Activated T-helper 2 cell treated with anti-CD3 and anti-CD28 coated beads, Interferon-gamma antibody, Interleukin-2, Interleukin-4, amounts not matched to agents 10 μg/mL and 5 μg/mL and 100 μg/mL, durations not matched to agents 14 hours and 24 hours and 36 hours (primary cell): ENCODE data around the gene C17orf113. TPM values are rescaled to one million over a fixed set of nuclear protein-coding genes. Genes with fewer than 3 reads are reported as not detected.
"Not testable (repeated sequence)": the region's sequence is repeated elsewhere in the genome, so short reads cannot be mapped to it uniquely, and the experiment has no call there.

Experiments used
- DNase-seq: peaks from one replicate; pipeline ENCODE4 v3.0.0; 2021; ENCODE audit warnings: low spot score
- H3K27ac Mint-ChIP-seq: one replicate; pipeline ENCODE4 v1.8.0; 2021; ENCODE audit warnings: mixed read lengths
- H3K27me3 Mint-ChIP-seq: one replicate; pipeline ENCODE4 v1.8.0; 2021; ENCODE audit warnings: low read depth, mixed read lengths
- H3K36me3 Mint-ChIP-seq: one replicate; pipeline ENCODE4 v1.8.0; 2021; ENCODE audit warnings: low read depth, mixed read lengths
- H3K4me1 Mint-ChIP-seq: one replicate; pipeline ENCODE4 v1.8.0; 2021; ENCODE audit warnings: low read depth, mixed read lengths
- H3K4me3 Mint-ChIP-seq: one replicate; pipeline ENCODE4 v1.8.0; 2021; ENCODE audit warnings: low read depth, mild to moderate bottlenecking, moderate library complexity, mixed read lengths
- H3K9me3 Mint-ChIP-seq: one replicate; pipeline ENCODE4 v1.8.0; 2021; ENCODE audit warnings: mixed read lengths
- intact Hi-C: fragments of 100-400 bp; cut with micrococcal nuclease; formaldehyde crosslinking; loops from one replicate; pipeline ENCODE4 v1.15.1; 2023
- total RNA-seq: library from RNA; stranded (reverse); gene quantifications from 2 replicates; pipeline ENCODE4 v1.2.3, GENCODE V29; 2022

C17orf113 gene
- total RNA-seq, 1 donor from 2014 or later = 0.21 TPM

- H3K9me3 Mint-ChIP-seq, DNase-seq, H3K27ac Mint-ChIP-seq, H3K4me3 Mint-ChIP-seq, H3K27me3 Mint-ChIP-seq: not testable (repeated sequence)
- intact Hi-C loops = loop anchor here (10.0 kb wide), 1 partner anchor 148 kb away; the partner anchor contains the start of gene KLHL11
- Mint-ChIP-seq H3K36me3 (peaks cover 25% of the 10 kb centered on the region), H3K4me1 (peaks cover 34% of the 10 kb centered on the region)
Measured at GRCh38 chr17:42012363-42012762, 38.0 kb downstream of the C17orf113 start.

- intact Hi-C loops = loop anchor here (10.0 kb wide), 1 partner anchor 146 kb away; the partner anchor contains the start of gene KLHL11
- Mint-ChIP-seq H3K4me3 (no peak overlapping the region), H3K4me1 (peaks cover 31% of the 10 kb centered on the region), H3K36me3 (peaks cover 22% of the 10 kb centered on the region), H3K27me3 (no peaks in the 10 kb centered on the region), H3K9me3 (no peaks in the 10 kb centered on the region), H3K27ac (no peak overlapping the region)
- DNase-seq = no peak
Measured at GRCh38 chr17:42010898-42011516, 39.4 kb downstream of the C17orf113 start.

- H3K27ac Mint-ChIP-seq, H3K27me3 Mint-ChIP-seq, DNase-seq, H3K9me3 Mint-ChIP-seq, H3K4me3 Mint-ChIP-seq: not testable (repeated sequence)
- Mint-ChIP-seq H3K4me1 (peaks cover 27% of the 10 kb centered on the region), H3K36me3 (peaks cover 23% of the 10 kb centered on the region)
- intact Hi-C loops = loop anchor here (10.0 kb wide), 1 partner anchor 145 kb away; the partner anchor contains the start of gene KLHL11
Measured at GRCh38 chr17:42010266-42010680, 40.1 kb downstream of the C17orf113 start.

GRCh38 chr17:42009170-42009569 is 41.2 kb downstream of the C17orf113 start:
- Mint-ChIP-seq H3K27ac (peak overlapping the region; percentile 22), H3K4me3 (no peak overlapping the region), H3K36me3 (peaks cover 24% of the 10 kb centered on the region), H3K4me1 (peaks cover 25% of the 10 kb centered on the region), H3K27me3 (no peaks in the 10 kb centered on the region), H3K9me3 (no peaks in the 10 kb centered on the region)
- DNase-seq = no peak
- intact Hi-C loops = no loop called here

- H3K36me3 Mint-ChIP-seq = peaks cover 41% of the 10 kb centered on the region
- no peak overlapping the region for H3K4me3 Mint-ChIP-seq
Measured at GRCh38 chr17:42005166-42005565, 45.2 kb downstream of the C17orf113 start.

GRCh38 chr17:42002792-42003301 is 47.6 kb downstream of the C17orf113 start:
- H3K4me1 Mint-ChIP-seq = peaks cover 12% of the 10 kb centered on the region
- intact Hi-C loops = no loop called here
- H3K4me3 Mint-ChIP-seq = no peak overlapping the region
- H3K27me3 Mint-ChIP-seq = no peaks in the 10 kb centered on the region
- no peaks in the 10 kb centered on the region for H3K9me3 Mint-ChIP-seq
- H3K36me3 Mint-ChIP-seq = peaks cover 42% of the 10 kb centered on the region
- DNase-seq = no peak
- no peak overlapping the region for H3K27ac Mint-ChIP-seq

More at GRCh38 chr17:42005166-42005565, 45.2 kb downstream of the C17orf113 start:
- H3K4me1 Mint-ChIP-seq = peaks cover 12% of the 10 kb centered on the region
- no peaks in the 10 kb centered on the region for H3K27me3 Mint-ChIP-seq
- intact Hi-C loops = no loop called here
- DNase-seq = no peak
- no peak overlapping the region for H3K27ac Mint-ChIP-seq
- no peaks in the 10 kb centered on the region for H3K9me3 Mint-ChIP-seq

GRCh38 chr17:42002175-42002791 is 48.1 kb downstream of the C17orf113 start:
- no peak overlapping the region for H3K27ac Mint-ChIP-seq
- H3K36me3 Mint-ChIP-seq = peaks cover 45% of the 10 kb centered on the region
- no peaks in the 10 kb centered on the region for H3K27me3 Mint-ChIP-seq
- no peaks in the 10 kb centered on the region for H3K9me3 Mint-ChIP-seq
- peaks cover 12% of the 10 kb centered on the region for H3K4me1 Mint-ChIP-seq
- no peak overlapping the region for H3K4me3 Mint-ChIP-seq
- no peak for DNase-seq
- intact Hi-C loops = no loop called here

- H3K27ac Mint-ChIP-seq = no peak overlapping the region
- no peak for DNase-seq
- intact Hi-C loops = no loop called here
- peaks cover 49% of the 10 kb centered on the region for H3K36me3 Mint-ChIP-seq
- H3K4me1 Mint-ChIP-seq = peaks cover 9% of the 10 kb centered on the region
- no peaks in the 10 kb centered on the region for H3K27me3 Mint-ChIP-seq
- H3K9me3 Mint-ChIP-seq = no peaks in the 10 kb centered on the region
- no peak overlapping the region for H3K4me3 Mint-ChIP-seq
Measured at GRCh38 chr17:42001729-42002128, 48.7 kb downstream of the C17orf113 start.

- intact Hi-C loops = no loop called here
- Mint-ChIP-seq H3K4me1 (peaks cover 13% of the 10 kb centered on the region), H3K27ac (no peak overlapping the region), H3K9me3 (no peaks in the 10 kb centered on the region), H3K4me3 (no peak overlapping the region), H3K27me3 (no peaks in the 10 kb centered on the region), H3K36me3 (peaks cover 60% of the 10 kb centered on the region)
- DNase-seq = no peak
Measured at GRCh38 chr17:42000413-42001133, 49.8 kb downstream of the C17orf113 start.

GRCh38 chr17:41998497-41998896 is 51.9 kb downstream of the C17orf113 start:
- Mint-ChIP-seq H3K9me3 (no peaks in the 10 kb centered on the region), H3K4me3 (no peak overlapping the region)
- intact Hi-C loops = no loop called here

GRCh38 chr17:41996855-41997164 is 53.6 kb downstream of the C17orf113 start:
- peaks cover 75% of the 10 kb centered on the region for H3K36me3 Mint-ChIP-seq
- no peak overlapping the region for H3K27ac Mint-ChIP-seq
- H3K4me1 Mint-ChIP-seq = peaks cover 4% of the 10 kb centered on the region
- no peaks in the 10 kb centered on the region for H3K27me3 Mint-ChIP-seq
- H3K9me3 Mint-ChIP-seq = no peaks in the 10 kb centered on the region
- no peak for DNase-seq
- no peak overlapping the region for H3K4me3 Mint-ChIP-seq
- intact Hi-C loops = no loop called here

More at GRCh38 chr17:41998497-41998896, 51.9 kb downstream of the C17orf113 start:
- peaks cover 11% of the 10 kb centered on the region for H3K4me1 Mint-ChIP-seq
- no peaks in the 10 kb centered on the region for H3K27me3 Mint-ChIP-seq
- H3K36me3 Mint-ChIP-seq = peaks cover 71% of the 10 kb centered on the region
- no peak overlapping the region for H3K27ac Mint-ChIP-seq
- DNase-seq = no peak

GRCh38 chr17:41992576-41992975 is 57.8 kb downstream of the C17orf113 start:
- H3K36me3 Mint-ChIP-seq = peaks cover 80% of the 10 kb centered on the region
- no peak overlapping the region for H3K4me3 Mint-ChIP-seq
- no peak overlapping the region for H3K27ac Mint-ChIP-seq
- no peaks in the 10 kb centered on the region for H3K9me3 Mint-ChIP-seq
- intact Hi-C loops = no loop called here
- no peak for DNase-seq
- peaks cover 4% of the 10 kb centered on the region for H3K4me1 Mint-ChIP-seq
- H3K27me3 Mint-ChIP-seq = no peaks in the 10 kb centered on the region
